Osteocyte (in vitro differentiated cells): Measurements from ENCODE around the gene LACTBL1. TPM values are rescaled to one million over a fixed set of nuclear protein-coding genes. Genes with fewer than 3 reads are reported as not detected.

Source experiments
- DNase-seq: peaks from one replicate; pipeline ENCODE4 v3.0.0; 2021; ENCODE audit warnings: mixed read lengths; ENCODE audit not compliant: unreplicated experiment; ENCODE audit errors: extremely low spot score
- H3K27ac Mint-ChIP-seq: one replicate; pipeline ENCODE4 v1.8.0; 2021; ENCODE audit warnings: mild to moderate bottlenecking, mixed read lengths; ENCODE audit not compliant: unreplicated experiment
- H3K27me3 Mint-ChIP-seq: one replicate; pipeline ENCODE4 v1.8.0; 2021; ENCODE audit warnings: mixed read lengths; ENCODE audit not compliant: unreplicated experiment
- H3K36me3 Mint-ChIP-seq: one replicate; pipeline ENCODE4 v1.8.0; 2021; ENCODE audit warnings: mixed read lengths; ENCODE audit not compliant: unreplicated experiment
- H3K4me1 Mint-ChIP-seq: one replicate; pipeline ENCODE4 v1.8.0; 2021; ENCODE audit warnings: mixed read lengths; ENCODE audit not compliant: unreplicated experiment
- H3K4me3 Mint-ChIP-seq: one replicate; pipeline ENCODE4 v1.8.0; 2021; ENCODE audit warnings: mild to moderate bottlenecking, moderate library complexity, mixed read lengths; ENCODE audit not compliant: unreplicated experiment
- H3K9me3 Mint-ChIP-seq: one replicate; pipeline ENCODE4 v1.8.0; 2021; ENCODE audit warnings: mixed read lengths; ENCODE audit not compliant: unreplicated experiment
- CTCF ChIP-seq: fragments of 200-600 bp; sonication (generic); IDR thresholded peaks from 2 replicates; pipeline ENCODE4 v1.5.0; 2021; ENCODE audit warnings: antibody characterized with exemption, mild to moderate bottlenecking, moderate library complexity
- total RNA-seq: library from RNA; stranded (reverse); gene quantifications from 2 replicates; pipeline ENCODE4 v1.2.1, GENCODE V29; 2021

Gene LACTBL1
- total RNA-seq, 1 donor from 2014 or later = not detected

- no peak for TF ChIP-seq CTCF
- no peaks in the 10 kb centered on the region for H3K9me3 Mint-ChIP-seq
- H3K36me3 Mint-ChIP-seq = peaks cover 13% of the 10 kb centered on the region
- H3K27me3 Mint-ChIP-seq = no peaks in the 10 kb centered on the region
- no peaks in the 10 kb centered on the region for H3K4me1 Mint-ChIP-seq
- no peak overlapping the region for H3K27ac Mint-ChIP-seq
- no peak overlapping the region for H3K4me3 Mint-ChIP-seq
- DNase-seq = no peak
Observed at GRCh38 chr1:22910986-22911651, 61.5 kb downstream of the LACTBL1 start.

GRCh38 chr1:22910286-22910685 is 62.4 kb downstream of the LACTBL1 start:
- Mint-ChIP-seq H3K4me1 (no peaks in the 10 kb centered on the region), H3K36me3 (peaks cover 13% of the 10 kb centered on the region), H3K4me3 (no peak overlapping the region), H3K27me3 (no peaks in the 10 kb centered on the region), H3K27ac (no peak overlapping the region), H3K9me3 (no peaks in the 10 kb centered on the region)
- TF ChIP-seq CTCF = no peak
- DNase-seq = no peak

- no peak for TF ChIP-seq CTCF
- H3K27ac Mint-ChIP-seq = no peak overlapping the region
- peaks cover 2% of the 10 kb centered on the region for H3K4me1 Mint-ChIP-seq
- H3K27me3 Mint-ChIP-seq = no peaks in the 10 kb centered on the region
- DNase-seq = no peak
- no peak overlapping the region for H3K4me3 Mint-ChIP-seq
- peaks cover 8% of the 10 kb centered on the region for H3K36me3 Mint-ChIP-seq
- H3K9me3 Mint-ChIP-seq = no peaks in the 10 kb centered on the region
Observed at GRCh38 chr1:22908880-22909426, 63.7 kb downstream of the LACTBL1 start.

- no peak for TF ChIP-seq CTCF
- Mint-ChIP-seq H3K4me1 (peaks cover 2% of the 10 kb centered on the region), H3K9me3 (no peaks in the 10 kb centered on the region), H3K27ac (no peak overlapping the region), H3K36me3 (peaks cover 8% of the 10 kb centered on the region), H3K27me3 (no peaks in the 10 kb centered on the region), H3K4me3 (no peak overlapping the region)
- DNase-seq = no peak
Observed at GRCh38 chr1:22907528-22907927, 65.1 kb downstream of the LACTBL1 start.

- H3K27ac Mint-ChIP-seq = no peak overlapping the region
- H3K36me3 Mint-ChIP-seq = peaks cover 8% of the 10 kb centered on the region
- no peaks in the 10 kb centered on the region for H3K27me3 Mint-ChIP-seq
- no peak for DNase-seq
- peaks cover 2% of the 10 kb centered on the region for H3K4me1 Mint-ChIP-seq
- no peaks in the 10 kb centered on the region for H3K9me3 Mint-ChIP-seq
- TF ChIP-seq CTCF = no peak
- H3K4me3 Mint-ChIP-seq = no peak overlapping the region
Observed at GRCh38 chr1:22906968-22907367, 65.7 kb downstream of the LACTBL1 start.
